Measurements from ENCODE around the gene MYNN.

Gene MYNN

DNA sequence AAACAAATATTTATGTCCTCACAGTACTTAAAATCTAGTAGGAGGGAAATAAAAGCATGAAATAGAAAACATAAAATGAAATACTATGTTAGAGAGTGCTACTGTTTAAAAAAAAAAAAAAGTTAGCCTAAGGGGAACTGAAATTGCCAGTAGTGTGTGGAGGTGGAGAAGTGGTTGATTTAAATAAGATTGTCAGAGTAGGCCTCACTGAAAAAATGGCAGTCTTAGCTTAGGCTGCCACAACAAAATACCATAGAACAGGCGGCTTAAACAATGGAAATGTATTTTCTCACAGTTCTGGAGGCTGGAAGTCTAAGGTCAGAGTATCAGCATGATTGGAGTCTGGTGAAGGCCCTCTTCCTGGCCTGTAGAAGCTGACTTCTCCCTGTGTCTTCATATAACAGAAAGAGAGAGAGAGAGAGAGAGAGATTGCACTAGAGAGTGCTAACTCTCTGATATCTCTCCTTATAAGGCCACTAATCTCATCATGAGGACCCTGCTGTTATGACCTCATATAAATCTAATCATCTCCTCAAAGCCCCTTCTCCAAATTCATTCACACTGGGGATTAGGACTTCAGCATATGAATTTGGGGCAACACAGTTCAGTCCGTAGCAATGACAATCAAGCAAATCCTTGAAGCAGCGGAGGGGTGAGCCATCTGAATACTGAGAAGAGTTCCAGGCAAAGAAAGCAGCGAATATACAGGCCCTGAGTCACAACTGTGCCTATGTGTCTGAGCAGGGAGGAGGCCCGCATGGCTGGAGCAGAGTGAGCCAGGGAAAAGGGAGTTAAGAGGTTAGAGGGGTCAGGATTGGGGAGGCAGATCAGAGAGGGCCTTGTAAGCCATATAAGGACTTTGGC, 63.1 kb downstream of the MYNN start:
- no peak for DNase-seq

GRCh38 chr3:169836942-169837275, 63.7 kb downstream of the MYNN start:
- DNase-seq = no peak

DNA sequence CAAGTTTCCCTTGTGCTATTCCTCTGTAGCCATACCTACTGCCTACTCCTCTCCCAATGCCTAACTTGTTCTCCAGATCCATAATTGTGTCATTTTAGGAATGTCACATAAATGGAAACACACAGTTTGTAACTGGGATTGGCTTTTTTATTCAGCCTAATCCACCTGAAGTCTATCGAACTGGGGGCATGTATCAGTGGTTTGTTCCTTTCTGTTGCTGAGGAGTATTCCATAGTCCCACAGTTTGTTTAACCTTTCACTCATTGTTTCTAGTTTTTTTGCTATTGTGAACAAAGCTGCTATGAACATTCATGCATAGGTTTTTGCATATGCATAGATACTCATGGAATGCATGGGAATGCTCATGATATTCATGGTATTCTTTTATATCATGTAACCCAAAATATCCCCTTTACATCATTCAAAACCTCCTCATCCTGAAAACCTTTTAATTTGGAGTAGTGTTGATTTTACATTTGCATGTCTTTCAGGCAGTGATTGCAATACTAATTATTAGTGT, 65.4 kb downstream of the MYNN start:
- no peak for DNase-seq

All from NCI-H1436 treated with DMSO at 0.1 percent for 48 hours (cell line).